ENCODE data around the gene ATP2A1.
A peak's percentile ranks its signal among the peaks of the same experiment; 100 is the strongest.
"Not testable (repeated sequence)": the region's sequence is repeated elsewhere in the genome, so short reads cannot be mapped to it uniquely, and the experiment has no call there.

The ATP2A1 gene

GRCh38 chr16:28938721-28939120 lies 60.4 kb downstream of the ATP2A1 start:
- DNase-seq = no peak

GRCh38 chr16:28939825-28940224 lies 61.5 kb downstream of the ATP2A1 start:
- not testable (repeated sequence) for DNase-seq

GRCh38 chr16:28943281-28943680 lies 65.0 kb downstream of the ATP2A1 start:
- DNase-seq = no peak

GRCh38 chr16:28946681-28947080 lies 68.4 kb downstream of the ATP2A1 start:
- no peak for DNase-seq

GRCh38 chr16:28950648-28951409 lies 72.5 kb downstream of the ATP2A1 start, which contains the start of gene NFATC2IP:
NFATC2IP (plus strand) TSS chr16:28950937; CDS start chr16:28951012, 75 bp downstream.
- peak; percentile 100 for DNase-seq

- DNase-seq = no peak
These were observed 73.2 kb downstream of the ATP2A1 start for GRCh38 chr16:28951410-28951943.

Measured in stimulated activated CD4-positive, alpha-beta T cell treated with anti-CD3 and anti-CD28 coated beads, Interleukin-2, amount 100 ng/mL, for 24 hours (primary cell).